Measurements from ENCODE around the gene EPB41L4A.

GRCh38 chr5:112329419-112330090 lies 89.5 kb downstream of the EPB41L4A start:
- TF ChIP-seq POLR2AphosphoS5 (IDR thresholded peaks at IDR 0.05; ENCODE audit: low read depth) = no peak
- TF ChIP-seq CTCF (IDR thresholded peaks at IDR 0.05; ENCODE audit: insufficient read depth, low read length) = no peak

All from HL-60 (cell line).